ENCODE data around the gene LRP2BP.
"Not testable (repeated sequence)": the region's sequence is repeated elsewhere in the genome, so short reads cannot be mapped to it uniquely, and the experiment has no call there.

Gene LRP2BP

GRCh38 chr4:185394568-185395237, 1.0 kb downstream of the LRP2BP start:
- DNase-seq, result no peak

- DNase-seq, result no peak
These were observed 3.6 kb downstream of the LRP2BP start for GRCh38 chr4:185392156-185392555.

GRCh38 chr4:185390941-185391340, 4.8 kb downstream of the LRP2BP start:
- DNase-seq, result no peak

GRCh38 chr4:185387957-185388356, 7.8 kb downstream of the LRP2BP start:
- DNase-seq, result no peak

- DNase-seq, result no peak
These were observed 10.8 kb downstream of the LRP2BP start for GRCh38 chr4:185384930-185385331.

GRCh38 chr4:185384061-185384460, 11.7 kb downstream of the LRP2BP start:
- no peak for DNase-seq

GRCh38 chr4:185383451-185383850, 12.3 kb downstream of the LRP2BP start:
- peak; percentile 55 for DNase-seq

- DNase-seq, result no peak
These were observed 13.0 kb downstream of the LRP2BP start for GRCh38 chr4:185382754-185383153.

GRCh38 chr4:185381288-185382196, 14.2 kb downstream of the LRP2BP start:
- no peak for DNase-seq

- no peak for DNase-seq
These were observed 15.4 kb downstream of the LRP2BP start for GRCh38 chr4:185380320-185380719.

GRCh38 chr4:185379326-185380295, 16.1 kb downstream of the LRP2BP start:
- no peak for DNase-seq

- DNase-seq, result no peak
These were observed 17.5 kb downstream of the LRP2BP start for GRCh38 chr4:185378264-185378663.

GRCh38 chr4:185374573-185374972, 21.2 kb downstream of the LRP2BP start:
- no peak for DNase-seq

GRCh38 chr4:185374027-185374426, 21.7 kb downstream of the LRP2BP start:
- no peak for DNase-seq

- no peak for DNase-seq
These were observed 24.0 kb downstream of the LRP2BP start for GRCh38 chr4:185371702-185372101.

GRCh38 chr4:185370268-185370949, 25.3 kb downstream of the LRP2BP start:
- no peak for DNase-seq

GRCh38 chr4:185369731-185370130, 26.0 kb downstream of the LRP2BP start:
- DNase-seq, result no peak

- DNase-seq, result no peak
These were observed 30.8 kb downstream of the LRP2BP start for GRCh38 chr4:185364886-185365285.

GRCh38 chr4:185363251-185363650, 32.5 kb downstream of the LRP2BP start:
- no peak for DNase-seq

- DNase-seq, result not testable (repeated sequence)
These were observed 33.2 kb downstream of the LRP2BP start for GRCh38 chr4:185362570-185362969.

GRCh38 chr4:185361872-185362271, 33.9 kb downstream of the LRP2BP start:
- no peak for DNase-seq

- DNase-seq, result no peak
These were observed 35.8 kb downstream of the LRP2BP start for GRCh38 chr4:185359767-185360446.
